Epithelial cell of prostate (primary cell): ENCODE measurements around the gene NMNAT2.

Experiments used
- DNase-seq: peaks from one replicate; pipeline ENCODE4 v3.0.0-alpha.2; 2011; ENCODE audit warnings: low read depth, low spot score
- H3K27ac ChIP-seq: fragments of 450-650 bp; 2 replicates; pipeline ENCODE4 v1.5.1; 2017; ENCODE audit warnings: mild to moderate bottlenecking

The NMNAT2 gene

DNA sequence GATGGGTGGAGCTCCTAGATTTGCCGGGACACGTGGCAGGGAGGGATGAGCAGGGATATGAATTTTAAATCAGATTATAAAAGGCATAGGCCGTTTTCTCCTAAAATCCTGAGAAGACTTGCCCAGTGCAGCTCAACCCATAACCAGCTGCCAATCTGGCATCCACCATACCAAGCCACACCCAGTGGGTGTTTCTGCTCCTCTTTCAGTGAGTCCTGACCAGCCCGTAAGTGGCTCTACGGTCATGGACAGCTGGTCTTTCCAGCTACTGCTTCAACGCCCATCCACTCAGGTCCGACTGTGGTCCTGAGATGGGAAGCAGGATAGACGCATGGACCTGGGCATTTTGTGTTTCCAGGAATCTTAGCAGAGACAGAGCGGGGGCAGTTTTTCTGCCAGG lies 124.9 kb downstream of the NMNAT2 start:
- DNase-seq: no peak
- H3K27ac ChIP-seq: no peak overlapping the region

GRCh38 chr1:183291802-183292514 lies 126.2 kb downstream of the NMNAT2 start:
- no peak overlapping the region for H3K27ac ChIP-seq
- no peak for DNase-seq

DNA sequence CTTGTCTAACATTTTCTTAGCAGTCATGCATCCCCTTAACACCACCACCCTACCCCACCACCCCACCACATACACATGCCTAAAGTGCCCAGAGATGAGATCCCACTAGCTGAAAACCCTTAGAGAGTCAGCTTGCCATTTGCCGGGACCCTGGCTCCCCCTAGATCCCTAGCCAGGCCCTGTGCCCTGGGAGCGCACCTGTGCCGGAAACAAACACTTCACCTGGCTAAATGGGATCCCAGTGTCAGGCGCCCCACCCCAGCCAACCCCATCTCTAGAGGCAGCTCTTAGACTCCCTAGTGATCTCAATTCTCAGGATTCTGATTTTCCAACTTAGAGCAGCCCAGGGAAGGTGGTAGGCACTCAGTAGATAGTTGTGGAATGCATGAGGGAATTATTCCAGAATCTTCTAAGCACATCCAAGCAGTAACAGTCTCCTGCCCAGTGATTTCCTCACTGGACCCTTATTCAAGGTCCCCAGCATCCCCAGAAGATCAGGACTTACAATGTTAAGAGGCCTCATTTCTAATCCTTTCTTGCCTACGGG lies 126.9 kb downstream of the NMNAT2 start:
- DNase-seq: no peak
- H3K27ac ChIP-seq: no peak overlapping the region

- no peak for DNase-seq
- H3K27ac ChIP-seq: no peak overlapping the region
Measured at GRCh38 chr1:183290628-183291027, 127.6 kb downstream of the NMNAT2 start.

DNA sequence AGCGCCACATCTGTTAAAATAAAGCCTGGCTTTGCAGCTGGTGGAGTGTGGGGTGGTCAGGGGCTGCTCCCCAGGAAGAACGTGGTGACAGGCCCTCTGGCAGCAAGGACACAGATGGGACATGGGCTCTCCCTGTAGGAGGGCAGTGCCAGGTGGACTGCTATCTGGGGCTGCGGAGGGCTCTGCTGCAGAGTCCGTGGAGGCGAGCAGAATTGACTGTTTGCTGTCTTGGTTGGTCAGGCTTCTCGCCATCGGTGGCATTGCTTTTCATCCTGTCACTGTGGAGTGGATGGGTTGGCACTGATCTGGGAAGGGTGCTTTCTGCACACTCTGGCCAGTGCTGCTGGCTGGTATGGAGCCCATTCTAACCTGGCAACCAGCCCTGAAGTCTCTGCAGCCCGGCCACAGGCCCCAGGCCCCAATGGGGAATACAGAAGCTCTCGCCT lies 129.1 kb downstream of the NMNAT2 start:
- DNase-seq: no peak

DNA sequence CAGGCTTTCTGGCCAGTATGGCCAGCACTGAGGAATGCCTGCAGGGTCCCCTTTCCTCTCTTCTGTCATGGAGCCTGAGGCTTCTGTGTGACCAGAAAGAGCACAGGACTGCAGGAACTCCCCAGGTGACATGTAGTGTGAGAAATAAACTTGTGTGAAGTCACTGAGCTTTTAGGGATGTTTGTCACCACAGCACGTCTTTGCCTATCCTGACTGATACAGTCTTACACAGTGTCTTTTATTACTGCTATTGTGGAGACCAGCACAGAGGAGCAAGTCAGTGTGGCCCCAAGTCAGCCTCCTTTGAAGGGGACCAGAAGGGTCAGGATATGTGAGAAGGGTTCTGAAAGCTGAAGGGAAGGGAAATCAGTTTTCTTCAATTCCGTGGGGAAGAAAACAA lies 129.6 kb downstream of the NMNAT2 start:
- DNase-seq: no peak
- no peak overlapping the region for H3K27ac ChIP-seq

More for the DNA sequence above, 129.1 kb downstream of the NMNAT2 start:
- no peak overlapping the region for H3K27ac ChIP-seq

DNA sequence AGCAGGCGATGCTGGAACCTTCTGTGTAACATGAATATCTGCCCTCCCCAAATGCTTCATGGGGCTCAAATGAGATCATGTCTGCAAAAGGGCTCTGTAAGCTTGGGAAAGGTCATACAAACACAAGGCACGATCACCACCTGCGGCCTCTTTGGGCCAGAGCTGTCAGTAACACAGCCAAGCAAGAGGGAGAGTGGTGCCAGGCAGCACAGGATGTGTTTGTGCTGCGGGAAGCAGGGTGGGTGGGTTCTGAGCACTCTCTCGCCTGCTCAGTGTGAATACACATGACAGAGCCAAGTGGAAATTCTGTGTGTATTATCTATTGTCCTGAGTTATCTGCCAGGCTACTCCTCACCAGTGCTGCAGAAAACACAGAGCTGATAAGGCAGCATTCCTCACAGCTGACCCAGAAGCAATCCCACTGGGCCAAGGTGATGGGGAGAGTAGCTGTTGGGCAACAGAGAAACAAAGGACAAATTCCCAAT lies 130.9 kb downstream of the NMNAT2 start:
- no peak overlapping the region for H3K27ac ChIP-seq
- no peak for DNase-seq

DNA sequence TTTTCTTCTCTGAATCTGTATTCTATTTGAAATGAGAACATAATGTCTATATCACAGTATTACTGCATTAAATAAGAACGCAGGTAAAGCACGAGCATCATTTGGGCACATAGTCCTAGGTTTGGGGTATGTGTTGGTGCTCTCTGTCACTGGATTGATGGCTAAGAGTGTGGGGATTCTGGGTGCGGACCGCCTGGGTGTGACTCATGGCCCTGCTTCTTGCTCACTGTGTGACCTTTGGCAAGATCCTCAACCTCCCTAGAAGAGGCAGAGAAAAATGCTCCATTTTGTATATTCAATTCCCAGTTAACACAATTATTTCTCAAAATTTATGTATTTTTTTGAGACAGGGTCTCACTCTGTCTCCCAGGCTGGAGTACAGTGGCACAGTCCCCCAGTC lies 132.4 kb downstream of the NMNAT2 start:
- no peak for DNase-seq
- H3K27ac ChIP-seq: no peak overlapping the region

GRCh38 chr1:183285256-183285655 lies 132.9 kb downstream of the NMNAT2 start:
- no peak overlapping the region for H3K27ac ChIP-seq
- no peak for DNase-seq

DNA sequence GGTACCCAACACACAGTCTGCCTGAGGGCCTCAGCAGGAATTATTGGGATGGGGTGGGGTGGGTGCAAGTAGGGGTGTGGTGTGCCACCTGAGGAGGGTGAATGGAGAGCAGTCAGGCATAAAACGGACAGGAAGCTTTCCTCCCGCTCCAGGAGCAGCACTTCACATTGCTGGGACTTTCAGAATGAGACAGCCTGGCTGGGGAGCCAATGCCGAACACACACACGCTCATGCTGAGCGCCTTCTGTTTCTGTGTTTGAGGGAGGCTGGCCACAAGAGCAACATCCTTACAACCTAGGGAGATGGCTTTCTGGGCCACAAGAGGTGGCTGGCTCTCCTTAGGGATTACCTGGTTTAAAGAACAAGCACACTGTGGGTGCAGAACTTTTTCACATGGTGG lies 134.1 kb downstream of the NMNAT2 start:
- DNase-seq: no peak
- no peak overlapping the region for H3K27ac ChIP-seq

- no peak for DNase-seq
- H3K27ac ChIP-seq: peak overlapping the region; percentile 100
Measured at GRCh38 chr1:183283286-183283685, 134.9 kb downstream of the NMNAT2 start.

GRCh38 chr1:183282101-183282855 lies 135.9 kb downstream of the NMNAT2 start:
- no peak for DNase-seq

DNA sequence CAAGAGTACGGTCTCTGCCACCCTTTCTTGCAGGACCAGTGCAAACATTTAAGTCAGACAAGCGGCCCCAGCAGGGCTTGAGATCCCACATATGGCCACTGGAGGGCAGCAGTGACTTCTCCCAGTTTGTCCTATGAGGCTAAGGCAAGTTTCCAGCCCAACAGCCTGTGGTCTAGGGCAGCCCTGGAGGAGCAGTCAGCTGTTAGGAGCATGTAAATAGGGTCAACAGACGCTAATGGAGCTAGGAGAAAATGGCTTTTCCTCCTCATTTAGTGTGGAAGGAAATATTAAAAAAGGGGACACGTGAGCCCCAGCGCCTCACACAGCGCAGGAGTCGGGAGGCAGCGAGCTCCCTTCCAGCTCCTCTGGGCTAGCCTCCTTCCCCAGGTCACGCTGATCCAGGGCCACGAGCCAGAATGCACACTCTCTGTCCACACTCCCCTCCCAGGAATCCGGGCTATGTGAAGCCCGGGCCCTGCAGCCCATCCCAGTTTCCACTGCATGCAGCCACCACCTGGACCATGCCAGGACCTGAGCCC lies 136.6 kb downstream of the NMNAT2 start:
- peak overlapping the region; percentile 100 for H3K27ac ChIP-seq
- DNase-seq: peak; percentile 54

More at GRCh38 chr1:183282101-183282855, 135.9 kb downstream of the NMNAT2 start:
- peak overlapping the region; percentile 100 for H3K27ac ChIP-seq

GRCh38 chr1:183281039-183281438 lies 137.1 kb downstream of the NMNAT2 start:
- H3K27ac ChIP-seq: peak overlapping the region; percentile 100
- no peak for DNase-seq

- H3K27ac ChIP-seq: peak overlapping the region; percentile 100
- DNase-seq: peak; percentile 84
Measured at GRCh38 chr1:183279835-183280234, 138.3 kb downstream of the NMNAT2 start.

DNA sequence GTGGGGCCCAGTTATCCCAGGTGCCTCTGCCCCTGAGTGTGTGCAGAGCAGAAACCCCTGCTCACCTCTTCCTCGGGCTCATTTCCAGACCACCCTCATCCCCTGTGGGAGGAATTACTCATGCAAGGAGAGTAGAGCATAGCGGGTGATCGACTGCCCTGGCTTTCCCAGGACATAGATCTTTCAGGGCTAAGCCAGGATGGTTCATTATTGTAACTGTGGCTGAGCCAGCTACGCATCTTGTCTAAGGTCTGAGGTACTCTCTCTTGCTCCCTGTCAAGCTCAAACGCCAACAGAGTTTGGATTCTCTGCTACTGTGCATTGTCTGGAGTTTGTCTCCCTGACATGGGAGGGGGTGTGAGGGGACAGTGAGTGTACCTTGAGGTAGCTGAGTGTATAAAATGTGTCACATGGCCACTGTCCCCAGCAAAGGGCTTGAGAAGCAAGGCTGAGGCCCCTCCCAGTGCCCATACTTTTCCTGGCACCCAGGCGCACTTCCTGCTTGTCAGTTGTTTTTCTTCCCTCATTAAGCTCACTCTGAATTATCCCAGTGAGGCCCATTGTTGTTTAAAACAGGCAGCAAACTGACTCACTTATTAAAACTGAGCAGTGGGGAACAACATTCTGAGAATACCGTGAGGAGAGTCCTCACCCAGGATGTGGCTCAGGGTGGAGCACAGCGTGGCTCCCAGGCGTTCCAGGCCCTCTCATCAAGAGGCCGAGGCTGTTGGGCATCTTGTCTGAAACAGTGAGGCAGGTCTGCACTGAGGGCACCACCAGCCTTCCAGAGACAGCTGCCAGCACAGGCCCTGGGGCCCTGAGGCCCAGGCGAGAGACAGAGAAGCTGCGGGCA lies 139.2 kb downstream of the NMNAT2 start:
- peak; percentile 73 for DNase-seq
- H3K27ac ChIP-seq: peak overlapping the region; percentile 100

DNA sequence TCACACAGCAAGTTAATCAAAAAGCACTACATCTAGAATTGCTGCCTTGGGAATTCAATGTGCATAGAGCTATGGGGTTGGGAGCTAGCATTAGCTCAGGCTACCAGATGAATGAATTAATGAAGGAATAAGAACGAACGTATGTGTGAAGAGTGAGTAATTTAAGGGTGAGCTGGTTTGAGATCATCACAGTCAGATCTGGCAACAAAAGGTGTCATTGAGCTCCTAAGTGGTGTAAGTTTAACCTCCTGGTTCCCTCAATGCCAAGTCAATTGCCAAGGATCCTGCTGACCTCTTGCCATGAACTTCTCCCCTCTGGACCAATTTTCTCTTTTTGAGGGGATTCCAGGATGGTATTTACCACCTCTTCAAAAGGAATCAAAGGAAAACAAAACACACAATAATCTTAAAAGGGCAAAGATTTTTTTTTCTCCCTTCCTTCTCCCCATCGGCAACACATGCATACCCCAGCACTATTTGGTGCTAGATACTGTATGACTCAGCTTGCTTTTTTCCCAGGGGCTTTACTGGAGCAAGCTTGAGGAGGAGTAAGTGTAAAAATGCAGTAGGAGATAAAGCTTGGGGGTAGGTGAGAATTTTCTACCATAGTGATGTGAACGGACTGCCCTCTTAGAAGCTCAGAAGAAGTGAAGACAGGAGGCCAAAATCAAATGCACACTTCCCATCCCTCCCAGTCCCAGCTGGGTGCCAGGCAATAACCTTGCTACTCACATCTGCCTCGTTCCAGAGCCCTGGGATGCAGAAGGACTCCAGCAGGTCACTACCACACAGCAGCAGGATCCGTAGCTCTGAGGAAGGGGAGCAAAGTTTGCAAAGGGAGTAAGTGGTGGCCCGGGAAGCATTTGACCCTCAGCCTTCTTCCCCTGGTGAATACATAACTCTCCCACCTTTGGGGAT lies 140.1 kb downstream of the NMNAT2 start:
- H3K27ac ChIP-seq: peak overlapping the region; percentile 100
- peak; percentile 39 for DNase-seq

- no peak for DNase-seq
- H3K27ac ChIP-seq: no peak overlapping the region
Measured at GRCh38 chr1:183276386-183277080, 141.6 kb downstream of the NMNAT2 start.
